SKM-1 treated with dmso at 0.1 percent for 144 hours (cell line): Measurements from ENCODE around the gene S100B.
A peak's percentile ranks its signal among the peaks of the same experiment; 100 is the strongest.

Source experiments
- DNase-seq: peaks from one replicate; lab custom pipeline; 2025; ENCODE audit not compliant: unreplicated experiment; lab: John Stamatoyannopoulos, UW

The S100B gene

DNA sequence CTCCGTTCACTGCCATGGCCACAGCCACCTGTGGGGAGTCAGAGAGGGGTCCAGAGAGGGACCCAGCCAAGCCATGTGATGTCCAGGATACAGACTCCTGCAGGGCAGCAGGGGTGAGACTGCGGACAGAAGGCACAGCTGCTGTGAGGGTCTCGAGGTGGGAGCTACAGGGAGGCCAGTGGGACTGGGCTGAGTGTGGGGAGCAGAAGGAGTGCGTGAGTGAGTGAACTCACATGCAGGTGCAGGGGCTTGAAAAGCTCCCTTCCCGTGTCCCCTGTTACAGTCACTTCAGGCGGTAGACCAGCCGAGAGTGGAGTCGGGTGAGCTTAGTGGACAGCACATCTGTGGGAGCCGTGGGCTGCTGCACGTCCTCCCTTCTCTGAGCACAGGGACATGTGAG, 42.4 kb downstream of the S100B start:
- no peak for DNase-seq

DNA sequence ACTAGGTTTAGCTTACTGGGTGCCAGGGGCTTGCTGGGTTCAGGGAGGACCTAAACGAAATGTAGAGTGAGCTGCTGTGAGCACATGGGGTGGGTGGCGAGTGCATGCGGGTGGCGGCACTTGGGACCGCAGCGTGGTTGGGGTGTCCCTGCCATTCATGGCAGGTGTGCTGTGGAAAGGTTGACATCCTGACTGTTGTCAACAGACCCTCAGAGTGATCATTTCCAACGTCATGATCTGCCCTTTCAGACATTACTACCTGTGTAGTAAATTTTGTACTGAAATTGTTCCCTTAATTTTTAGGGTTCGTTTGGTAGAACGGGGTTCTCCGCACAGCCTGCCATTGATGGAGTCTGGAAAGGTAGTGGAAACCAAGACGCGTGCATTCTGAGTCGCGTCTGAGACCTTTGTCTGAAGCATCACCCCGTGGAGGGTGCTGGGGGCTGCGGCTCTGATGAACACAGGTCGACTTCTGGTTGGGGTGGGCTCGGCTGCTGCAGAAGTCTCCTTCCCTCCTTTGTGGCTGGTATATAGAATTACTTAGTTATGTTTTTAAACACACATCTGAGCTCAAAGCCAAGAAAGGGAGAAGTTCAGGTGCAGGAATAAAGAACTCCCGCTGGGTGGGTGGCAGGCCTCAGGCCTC, 43.3 kb downstream of the S100B start:
- no peak for DNase-seq

DNA sequence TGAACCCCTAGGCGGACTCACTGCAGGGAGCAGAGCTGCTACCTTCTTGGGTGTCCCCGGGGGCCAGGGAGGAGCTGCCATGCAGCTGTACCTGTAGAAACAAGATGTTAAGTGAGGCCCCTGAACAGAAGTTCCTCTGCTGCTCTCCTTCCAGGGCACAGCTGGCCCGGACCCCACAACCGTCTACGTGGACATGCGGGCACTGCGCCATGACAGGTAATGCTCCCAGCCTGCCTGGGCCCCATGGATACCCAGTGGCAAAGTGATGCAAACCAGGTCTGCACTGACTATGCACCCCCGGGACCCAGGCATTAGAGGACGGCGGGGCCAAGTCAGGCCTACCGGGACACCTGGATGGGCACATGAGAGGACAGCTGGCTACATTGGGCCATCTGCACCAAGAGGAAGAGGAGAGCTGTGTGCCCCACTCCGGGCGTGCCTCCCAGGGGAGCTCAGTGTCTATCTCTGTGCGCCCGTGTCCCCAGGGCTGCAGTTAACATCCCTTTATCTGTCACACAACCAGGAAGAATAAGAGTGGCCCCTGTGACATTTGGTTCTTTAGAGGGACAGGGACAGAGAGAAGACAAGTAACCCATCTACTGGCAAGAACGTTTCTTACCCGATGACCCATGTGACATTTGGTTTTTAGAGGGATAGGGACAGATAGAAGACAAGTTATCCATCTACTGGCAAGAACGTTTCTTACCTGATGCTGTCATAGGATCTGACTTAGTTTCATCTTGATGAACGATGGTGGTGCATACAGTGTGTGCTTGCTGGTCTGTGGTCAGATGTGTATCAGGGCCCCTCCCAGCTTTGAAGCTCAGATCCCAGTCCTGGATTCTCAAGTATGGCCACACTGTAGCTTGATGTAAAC, 44.1 kb downstream of the S100B start:
- no peak for DNase-seq

DNA sequence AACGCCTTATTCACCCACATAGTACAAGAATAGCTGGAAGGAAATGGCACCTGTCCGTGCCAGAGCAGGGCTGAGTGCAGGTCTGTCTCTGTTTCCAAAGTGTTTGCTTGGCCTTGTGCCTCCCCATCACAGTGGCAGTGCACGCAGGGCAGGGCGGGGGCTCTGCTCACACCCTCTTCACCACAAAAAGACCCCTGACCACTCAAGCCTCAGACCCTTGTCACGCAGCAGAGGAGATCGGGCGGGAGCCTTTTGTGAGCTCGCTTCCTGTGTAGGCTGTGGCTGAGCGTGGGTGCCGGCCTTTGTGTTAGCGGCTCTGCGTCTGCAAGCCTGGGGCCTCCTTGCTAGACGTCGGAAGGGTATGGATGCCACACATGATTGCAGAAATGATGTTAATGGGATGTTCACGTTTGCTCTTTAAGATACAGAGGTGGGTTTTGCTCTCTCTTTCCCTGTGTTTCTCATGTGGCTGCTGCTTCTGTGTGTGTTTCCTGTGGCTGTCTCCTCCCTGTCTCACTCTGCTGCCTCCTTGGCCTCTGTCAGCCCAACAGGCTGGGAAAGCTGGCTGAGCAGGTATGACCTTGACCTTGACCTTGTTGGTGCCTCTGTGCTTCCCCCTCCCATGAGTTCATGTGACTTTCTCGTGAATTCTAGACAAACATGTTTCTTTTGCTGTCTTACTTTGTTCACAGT, 45.4 kb downstream of the S100B start:
- DNase-seq = no peak

DNA sequence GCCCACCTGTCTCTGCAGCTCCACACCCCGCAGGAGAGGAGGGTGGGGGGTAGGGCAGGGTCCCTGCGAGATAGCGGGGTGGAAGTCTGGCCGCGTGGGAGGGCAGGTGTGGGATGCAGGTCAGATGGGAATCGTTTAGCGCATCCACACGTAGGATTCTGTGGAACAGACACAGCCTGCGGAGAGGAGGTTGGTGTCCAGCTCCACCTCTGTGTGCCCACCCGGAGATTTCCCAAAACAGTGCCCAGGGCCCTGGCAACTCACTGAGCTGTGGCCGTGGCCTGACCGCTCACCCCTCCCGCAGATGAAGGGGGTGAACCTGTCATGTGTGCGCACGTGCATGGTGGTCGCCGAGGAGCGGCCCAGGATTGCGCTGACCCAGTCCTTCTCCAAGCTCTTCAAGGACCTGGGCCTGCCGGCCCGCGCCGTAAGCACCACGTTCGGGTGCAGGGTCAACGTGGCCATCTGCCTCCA, 46.9 kb downstream of the S100B start:
- no peak for DNase-seq

DNA sequence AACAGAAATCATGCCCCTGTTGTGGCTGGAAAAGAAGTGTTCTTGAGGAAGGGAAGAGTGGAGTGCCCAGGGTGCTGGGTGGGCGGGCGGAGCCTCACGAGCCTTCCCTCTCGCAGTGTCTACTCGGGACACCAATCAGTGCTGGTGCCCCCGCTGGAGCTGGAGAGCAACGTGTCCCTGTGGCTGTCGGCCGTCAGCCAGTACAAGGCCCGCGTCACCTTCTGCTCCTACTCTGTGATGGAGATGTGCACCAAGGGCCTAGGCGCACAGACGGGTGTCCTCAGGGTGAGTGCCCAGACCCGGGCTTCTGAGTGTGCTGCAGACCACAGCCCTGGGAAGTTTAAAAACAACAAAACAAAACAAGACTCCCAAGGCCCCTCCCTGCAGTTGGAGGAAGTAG, 47.4 kb downstream of the S100B start:
- DNase-seq = no peak

DNA sequence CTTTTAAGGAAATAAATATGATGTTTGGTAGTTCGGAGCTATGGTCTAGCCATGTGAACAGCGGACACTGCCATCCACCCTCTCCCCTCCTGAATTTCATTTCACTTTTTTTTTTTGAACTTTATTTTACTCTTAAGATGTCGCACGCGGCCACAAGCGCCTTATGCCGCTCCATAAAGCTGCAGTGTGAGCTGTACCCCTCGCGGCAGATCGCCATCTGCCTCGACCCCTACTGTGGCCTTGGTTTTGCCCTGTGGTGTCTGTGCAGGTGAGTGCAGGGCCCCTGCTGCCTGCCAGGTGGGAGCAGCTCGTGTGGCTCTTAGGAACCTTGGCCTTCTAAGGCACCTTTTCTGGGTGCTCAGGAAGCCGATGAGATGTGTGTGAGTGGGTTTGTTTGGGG, 48.1 kb downstream of the S100B start:
- DNase-seq = no peak

DNA sequence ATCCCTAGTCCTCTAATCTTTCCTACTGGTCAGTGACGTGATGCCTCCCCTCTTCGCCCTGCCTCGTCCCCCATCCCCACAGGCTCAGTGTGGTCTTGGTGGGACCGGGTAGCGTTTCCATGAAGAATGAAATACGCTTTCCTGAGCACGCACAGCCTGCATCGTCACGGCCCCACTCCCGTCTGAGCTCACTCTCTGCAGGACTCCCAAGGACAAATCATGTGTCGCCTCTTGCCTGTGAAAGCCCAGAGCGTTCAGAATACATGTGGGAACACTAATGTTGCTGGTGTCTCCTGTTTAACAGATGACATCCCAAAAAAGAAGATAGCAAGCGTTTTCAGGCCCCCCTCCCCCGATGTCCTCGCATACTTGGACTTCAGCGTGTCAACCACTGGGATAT, 49.2 kb downstream of the S100B start:
- DNase-seq = no peak

DNA sequence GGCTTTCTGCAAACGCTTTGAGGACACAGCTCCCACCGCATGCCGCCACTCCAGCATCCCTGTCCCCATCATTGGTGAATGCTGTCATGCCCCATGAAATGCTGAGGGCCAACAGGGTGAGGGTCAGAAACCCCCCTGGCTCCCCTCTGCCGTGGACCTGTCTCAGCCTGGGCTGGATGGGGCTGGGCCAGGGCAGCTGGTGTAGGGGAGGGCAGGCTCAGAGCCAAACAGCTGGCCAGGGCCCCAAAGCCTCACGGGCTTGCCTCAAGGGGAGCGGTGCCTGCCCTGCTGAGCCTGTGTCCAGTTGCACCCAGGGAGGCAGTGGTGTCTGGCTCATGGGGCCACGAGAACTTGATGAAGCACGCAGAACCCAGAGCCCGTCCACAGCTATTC, 49.7 kb downstream of the S100B start:
- no peak for DNase-seq

DNA sequence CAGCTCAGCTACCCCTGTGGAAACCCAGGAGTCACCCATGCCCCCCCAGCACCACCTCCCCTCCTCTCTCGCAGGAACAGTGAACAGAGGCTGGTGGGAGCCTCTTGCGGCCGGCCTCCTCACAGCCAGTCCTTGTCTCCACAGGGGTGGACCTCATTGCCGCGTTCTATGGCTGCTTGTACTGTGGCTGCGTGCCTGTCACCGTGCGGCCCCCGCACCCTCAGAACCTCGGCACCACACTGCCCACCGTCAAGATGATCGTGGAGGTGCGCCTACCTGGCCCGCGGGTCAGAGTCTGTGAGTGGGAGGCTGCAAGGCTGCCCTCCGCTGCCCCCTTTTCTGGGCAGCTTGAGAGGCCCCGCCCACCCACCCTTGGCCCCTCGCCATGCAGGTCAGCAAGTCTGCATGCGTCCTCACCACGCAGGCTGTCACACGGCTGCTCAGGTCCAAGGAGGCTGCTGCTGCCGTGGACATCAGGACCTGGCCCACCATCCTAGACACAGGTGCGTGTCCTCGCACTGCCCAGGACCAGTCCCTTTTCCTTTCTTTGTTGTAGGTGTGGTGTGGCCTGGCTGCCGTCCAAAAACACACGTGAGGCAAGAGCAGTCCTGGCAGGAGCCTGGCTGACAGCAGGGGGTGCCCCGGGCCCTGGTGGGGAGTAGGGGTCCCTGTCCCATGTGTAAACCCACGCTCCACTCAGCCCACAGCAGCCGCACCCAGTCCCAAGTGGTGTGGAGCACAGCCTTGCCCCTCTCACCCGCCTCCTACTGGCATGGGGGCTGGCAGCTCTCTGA, 50.3 kb downstream of the S100B start:
- DNase-seq = no peak

DNA sequence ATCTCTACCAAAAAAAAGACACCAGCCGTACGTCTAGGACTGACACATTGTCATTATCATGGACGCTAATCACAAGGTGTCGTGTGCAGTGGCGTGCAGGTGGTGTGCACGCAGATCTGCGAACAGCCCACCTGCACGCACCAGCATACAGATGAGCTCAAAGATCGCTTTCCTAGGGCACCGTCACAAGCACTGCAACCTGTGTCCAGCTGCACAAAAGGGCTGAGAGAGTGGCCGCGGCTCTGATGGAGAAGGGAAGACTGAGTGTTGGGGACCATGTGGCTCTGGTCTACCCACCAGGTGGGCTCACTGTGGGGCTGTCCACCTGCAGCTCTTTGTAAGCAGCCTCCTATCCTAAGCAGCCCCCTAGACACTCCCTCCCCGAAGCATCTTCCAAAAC, 50.9 kb downstream of the S100B start:
- DNase-seq = no peak

DNA sequence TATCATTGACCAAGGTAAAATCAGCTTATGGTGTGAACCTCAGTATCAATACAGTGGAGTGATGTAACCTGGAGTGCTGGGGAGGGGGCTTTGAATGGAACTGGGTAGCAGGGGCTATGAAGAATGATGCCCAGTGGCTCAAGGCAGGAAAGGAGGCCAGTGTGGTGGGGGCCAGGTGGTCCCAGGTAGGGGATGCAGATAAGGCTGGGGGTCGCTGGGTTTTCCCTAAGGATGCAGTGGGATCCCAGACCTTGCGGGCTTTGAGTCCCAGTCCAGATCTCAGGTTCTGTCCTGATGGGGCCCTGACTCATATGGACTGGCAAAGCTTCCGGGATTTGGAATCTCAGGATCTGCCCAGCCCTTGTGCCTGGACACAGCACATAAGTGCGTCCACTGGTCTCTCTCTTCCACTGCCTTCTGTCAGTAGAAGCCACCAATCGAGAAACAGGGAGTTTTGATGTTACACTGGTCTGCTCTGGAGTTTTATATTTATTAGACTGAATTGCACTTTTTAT, 52.0 kb downstream of the S100B start:
- DNase-seq = no peak

DNA sequence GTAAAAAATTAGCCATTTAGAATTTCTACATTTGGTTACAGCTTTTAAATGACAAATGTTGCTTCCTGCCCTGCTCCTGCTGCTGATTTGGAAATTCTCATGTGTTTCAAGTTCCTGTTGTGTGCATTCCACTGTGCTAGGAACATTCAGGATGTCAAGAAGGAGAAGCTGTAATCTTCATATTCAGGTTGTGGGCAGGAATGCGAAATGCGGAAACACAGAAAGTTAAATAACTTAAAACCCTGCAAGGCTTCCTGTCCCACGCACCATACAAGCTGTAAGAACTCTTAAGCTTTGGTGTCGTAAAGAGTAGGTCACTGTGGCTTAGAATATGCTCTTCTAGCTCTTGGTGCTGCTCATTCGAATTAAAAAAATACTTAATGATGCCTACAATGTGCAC, 52.6 kb downstream of the S100B start:
- peak; percentile 67 for DNase-seq

DNA sequence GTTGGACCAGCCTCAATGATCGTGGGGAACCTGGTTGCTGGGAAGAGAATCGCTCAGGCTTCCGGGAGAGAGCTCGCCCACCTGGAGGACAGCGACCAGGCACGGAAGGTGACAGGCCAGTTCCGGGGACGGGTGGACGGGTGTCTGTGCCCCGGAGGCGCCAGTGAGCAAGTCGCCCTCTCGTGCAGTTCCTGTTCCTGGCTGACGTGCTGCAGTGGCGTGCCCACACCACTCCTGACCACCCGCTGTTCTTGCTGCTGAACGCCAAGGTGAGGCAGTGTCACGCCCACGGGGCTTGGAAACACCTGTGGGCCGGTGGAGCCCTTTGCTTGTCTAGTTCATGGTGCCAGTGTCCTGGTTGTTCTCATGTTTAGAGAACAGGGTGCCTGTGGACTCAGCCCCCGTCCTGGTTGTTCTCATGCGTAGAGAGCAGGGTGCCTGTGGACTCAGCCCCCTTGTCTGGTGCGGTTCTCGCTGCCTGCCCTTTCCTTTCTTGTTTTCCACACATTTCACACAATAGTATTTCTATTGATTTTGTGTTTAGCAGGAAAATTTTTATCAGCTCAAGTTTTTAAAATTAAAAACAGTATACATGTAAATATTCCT, 53.1 kb downstream of the S100B start:
- DNase-seq = peak; percentile 11

DNA sequence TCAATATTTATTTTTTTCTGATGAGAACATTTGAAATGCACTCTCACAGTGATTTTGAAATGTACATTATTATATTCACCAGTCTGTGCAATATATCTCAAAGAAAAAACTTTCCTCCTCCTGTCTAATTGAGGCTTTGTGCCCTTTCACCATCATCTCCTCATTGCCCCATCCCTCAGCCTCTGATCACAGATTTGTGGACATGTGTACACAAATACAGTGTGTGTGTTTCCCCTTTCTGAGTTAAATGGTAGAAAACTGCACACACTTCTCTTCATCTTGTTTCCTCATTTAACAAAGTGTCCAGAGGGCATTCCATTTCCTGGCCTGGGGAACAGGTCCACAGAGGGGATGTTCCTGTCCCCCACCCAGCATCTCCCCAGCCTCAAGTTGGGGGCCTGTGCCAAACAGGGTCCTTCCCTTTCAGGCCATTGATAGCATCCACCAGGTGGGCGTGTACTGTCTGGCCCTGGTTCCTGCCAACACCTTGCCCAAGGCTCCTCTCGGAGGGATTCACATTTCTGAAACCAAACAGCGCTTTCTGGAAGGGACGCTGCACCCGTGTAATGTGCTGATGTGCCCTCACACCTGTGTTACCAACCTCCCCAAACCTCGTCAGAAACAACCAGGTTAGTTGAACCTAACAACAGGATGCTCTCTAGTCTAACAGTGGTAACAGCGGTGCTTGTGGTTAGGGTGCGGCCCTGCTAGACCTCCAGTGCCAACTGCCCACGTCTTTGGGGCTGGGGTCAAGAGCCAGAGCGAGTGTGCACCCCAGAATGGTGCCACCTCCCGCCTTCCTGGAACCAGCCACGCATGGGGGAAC, 54.6 kb downstream of the S100B start:
- peak; percentile 60 for DNase-seq

DNA sequence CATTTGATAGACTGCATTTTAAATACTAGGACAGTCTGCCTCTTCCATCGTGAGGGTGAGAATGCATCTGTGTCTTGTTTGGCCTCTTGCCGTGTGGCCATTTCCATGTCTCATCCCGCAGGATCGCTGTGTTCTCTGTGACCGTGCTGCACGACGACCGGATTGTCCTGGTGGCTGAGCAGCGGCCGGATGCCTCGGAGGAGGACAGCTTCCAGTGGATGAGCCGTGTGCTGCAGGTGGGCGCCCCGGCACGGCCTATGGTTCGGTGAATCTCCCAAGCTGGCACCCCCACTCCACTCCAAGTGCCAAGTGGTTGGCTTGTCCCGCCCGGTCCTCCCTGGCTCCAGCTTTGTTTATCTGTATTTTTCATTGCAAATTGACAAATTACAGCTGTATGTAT, 55.2 kb downstream of the S100B start:
- no peak for DNase-seq
